HepG2 (cell line): ENCODE measurements around the gene L3MBTL1. TPM values are rescaled to one million over a fixed set of nuclear protein-coding genes. Genes with fewer than 3 reads are reported as not detected.

Experiments
- GATAD2A ChIP-seq: IDR thresholded peaks from 2 replicates; pipeline ENCODE4 v1.6.1; 2016
- KDM5A ChIP-seq: fragments of 200-600 bp; sonication (generic); IDR thresholded peaks from 2 replicates; pipeline ENCODE4 v1.7.0; 2018; ENCODE audit warnings: antibody characterized with exemption, mild to moderate bottlenecking, low read length, borderline replicate concordance
- MED1 ChIP-seq: sonication (generic); formaldehyde crosslinking; IDR thresholded peaks from 2 replicates; pipeline ENCODE4 v1.4.0; 2020; ENCODE audit warnings: missing genetic modification reagents
- NR1H2 ChIP-seq: sonication (generic); formaldehyde crosslinking; IDR thresholded peaks from 2 replicates; pipeline ENCODE4 v1.8.1; 2022; ENCODE audit warnings: low read depth, missing genetic modification reagents, borderline replicate concordance
- PCBP2 ChIP-seq: fragments of 200-400 bp; formaldehyde crosslinking; optimal IDR thresholded peaks from 2 replicates; pipeline ENCODE3; 2018; ENCODE audit warnings: low read length, low read depth; ENCODE audit not compliant: poor library complexity, severe bottlenecking
- SCMH1 ChIP-seq: sonication (generic); formaldehyde crosslinking; IDR thresholded peaks from 2 replicates; pipeline ENCODE4 v1.9.0; 2021; ENCODE audit warnings: missing genetic modification reagents, mild to moderate bottlenecking, borderline replicate concordance
- WIZ ChIP-seq: sonication (generic); formaldehyde crosslinking; IDR thresholded peaks from 2 replicates; pipeline ENCODE4 v1.5.1; 2020; ENCODE audit warnings: mild to moderate bottlenecking, missing genetic modification reagents
- ZMYM2 ChIP-seq: sonication (generic); formaldehyde crosslinking; IDR thresholded peaks from 2 replicates; pipeline ENCODE4 v1.8.0; 2022; ENCODE audit warnings: mild to moderate bottlenecking, missing genetic modification reagents
- ZMYM3 ChIP-seq: sonication (generic); formaldehyde crosslinking; IDR thresholded peaks from 2 replicates; pipeline ENCODE4 v1.5.1; 2020; ENCODE audit warnings: mild to moderate bottlenecking, missing genetic modification reagents
- ZNF282 ChIP-seq: fragments of 450-650 bp; IDR thresholded peaks from 2 replicates; pipeline ENCODE4 v1.6.1; 2018; ENCODE audit not compliant: partially characterized antibody
- ZNF343 ChIP-seq: sonication (generic); formaldehyde crosslinking; IDR thresholded peaks from 2 replicates; pipeline ENCODE4 v1.4.0; 2020; ENCODE audit warnings: mild to moderate bottlenecking, missing genetic modification reagents
- ZUFSP ChIP-seq: sonication (generic); formaldehyde crosslinking; IDR thresholded peaks from 2 replicates; pipeline ENCODE4 v1.9.0; 2021; ENCODE audit warnings: missing genetic modification reagents, mild to moderate bottlenecking, borderline replicate concordance
- polyA plus RNA-seq, 8 experiments: library from polyadenylated mRNA; depleted of rRNA in 3 of 8; stranded (reverse) in 7 of 8; unstranded in 1 of 8; fragments of >200 nt; fragmentation: Illumina TruSeq in 4 of 8; extraction: Trizol in 4 of 8; gene quantifications; 2 replicates each; pipeline versions ENCODE4 v1.2.1 to v1.2.3, GENCODE V29; 2011 to 2016; ENCODE audit warnings: low read depth in 4 of 8, missing spikeins in 1 of 8, mixed read lengths in 1 of 8; ENCODE audit not compliant: insufficient read depth in 1 of 8
- total RNA-seq, 5 experiments: library from RNA; depleted of rRNA; stranded (reverse); fragments of >200 nt; fragmentation: Illumina TruSeq; extraction: Trizol; gene quantifications; 2 replicates each; pipeline ENCODE4 v1.2.3, GENCODE V29; 2016; ENCODE audit warnings: low read depth in 1 of 5
- TF ChIP-seq, protein P1 (sequence below): sonication (generic); formaldehyde crosslinking; IDR thresholded peaks from 2 replicates; pipeline ENCODE4 v1.9.0; 2021; ENCODE audit warnings: mild to moderate bottlenecking, missing genetic modification reagents
- TF ChIP-seq, protein P2 (sequence below): sonication (generic); formaldehyde crosslinking; IDR thresholded peaks from 2 replicates; pipeline ENCODE4 v1.5.0; 2020; ENCODE audit warnings: mild to moderate bottlenecking, missing genetic modification reagents
- TF ChIP-seq, protein P3 (sequence below): sonication (generic); formaldehyde crosslinking; IDR thresholded peaks from 2 replicates; pipeline ENCODE4 v1.4.0; 2020; ENCODE audit warnings: missing genetic modification reagents

Gene L3MBTL1
- total and polyA plus RNA-seq, 2 of the 13 experiments (the other 11 are each of a cell fraction or from before 2014, with no cell fraction given), result 9.0 to 17.8 TPM

DNA sequence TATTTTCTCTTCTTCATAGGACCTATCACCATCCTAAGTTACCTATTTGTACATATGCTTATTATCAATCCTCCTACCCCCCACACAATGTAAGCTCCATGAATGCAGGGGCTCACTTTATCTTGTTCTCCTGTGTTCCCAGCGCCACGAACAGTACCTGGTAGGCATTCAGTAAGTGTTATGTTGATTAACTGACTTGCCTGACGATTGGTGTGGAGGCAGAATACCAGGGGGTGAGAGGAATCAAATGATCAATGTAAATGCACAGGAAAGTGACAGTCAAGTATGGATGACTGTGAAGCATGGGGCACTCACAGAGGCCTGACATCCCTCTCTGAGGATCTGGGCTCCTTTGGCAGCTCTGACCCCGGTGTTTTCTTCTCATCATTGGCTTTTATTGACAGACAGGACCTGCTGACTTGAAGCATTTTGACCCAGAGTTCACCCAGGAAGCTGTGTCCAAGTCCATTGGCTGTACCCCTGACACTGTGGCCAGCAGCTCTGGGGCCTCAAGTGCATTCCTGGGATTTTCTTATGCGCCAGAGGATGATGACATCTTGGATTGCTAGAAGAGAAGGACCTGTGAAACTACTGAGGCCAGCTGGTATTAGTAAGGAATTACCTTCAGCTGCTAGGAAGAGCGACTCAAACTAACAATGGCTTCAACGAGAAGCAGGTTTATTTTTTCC lies 77.1 kb downstream of the L3MBTL1 start (continued):
- TF ChIP-seq ZNF282, result no peak
- no peak for TF ChIP-seq ZMYM3 (CRISPR knock-in tag)
- TF ChIP-seq GATAD2A, result peak; percentile 36; the same call in 1 of the 2 replicates
- TF ChIP-seq MED1 (CRISPR knock-in tag), result no peak; the same call in 1 of the 2 replicates
- no peak for TF ChIP-seq ZUFSP
- TF ChIP-seq, protein P1, sequence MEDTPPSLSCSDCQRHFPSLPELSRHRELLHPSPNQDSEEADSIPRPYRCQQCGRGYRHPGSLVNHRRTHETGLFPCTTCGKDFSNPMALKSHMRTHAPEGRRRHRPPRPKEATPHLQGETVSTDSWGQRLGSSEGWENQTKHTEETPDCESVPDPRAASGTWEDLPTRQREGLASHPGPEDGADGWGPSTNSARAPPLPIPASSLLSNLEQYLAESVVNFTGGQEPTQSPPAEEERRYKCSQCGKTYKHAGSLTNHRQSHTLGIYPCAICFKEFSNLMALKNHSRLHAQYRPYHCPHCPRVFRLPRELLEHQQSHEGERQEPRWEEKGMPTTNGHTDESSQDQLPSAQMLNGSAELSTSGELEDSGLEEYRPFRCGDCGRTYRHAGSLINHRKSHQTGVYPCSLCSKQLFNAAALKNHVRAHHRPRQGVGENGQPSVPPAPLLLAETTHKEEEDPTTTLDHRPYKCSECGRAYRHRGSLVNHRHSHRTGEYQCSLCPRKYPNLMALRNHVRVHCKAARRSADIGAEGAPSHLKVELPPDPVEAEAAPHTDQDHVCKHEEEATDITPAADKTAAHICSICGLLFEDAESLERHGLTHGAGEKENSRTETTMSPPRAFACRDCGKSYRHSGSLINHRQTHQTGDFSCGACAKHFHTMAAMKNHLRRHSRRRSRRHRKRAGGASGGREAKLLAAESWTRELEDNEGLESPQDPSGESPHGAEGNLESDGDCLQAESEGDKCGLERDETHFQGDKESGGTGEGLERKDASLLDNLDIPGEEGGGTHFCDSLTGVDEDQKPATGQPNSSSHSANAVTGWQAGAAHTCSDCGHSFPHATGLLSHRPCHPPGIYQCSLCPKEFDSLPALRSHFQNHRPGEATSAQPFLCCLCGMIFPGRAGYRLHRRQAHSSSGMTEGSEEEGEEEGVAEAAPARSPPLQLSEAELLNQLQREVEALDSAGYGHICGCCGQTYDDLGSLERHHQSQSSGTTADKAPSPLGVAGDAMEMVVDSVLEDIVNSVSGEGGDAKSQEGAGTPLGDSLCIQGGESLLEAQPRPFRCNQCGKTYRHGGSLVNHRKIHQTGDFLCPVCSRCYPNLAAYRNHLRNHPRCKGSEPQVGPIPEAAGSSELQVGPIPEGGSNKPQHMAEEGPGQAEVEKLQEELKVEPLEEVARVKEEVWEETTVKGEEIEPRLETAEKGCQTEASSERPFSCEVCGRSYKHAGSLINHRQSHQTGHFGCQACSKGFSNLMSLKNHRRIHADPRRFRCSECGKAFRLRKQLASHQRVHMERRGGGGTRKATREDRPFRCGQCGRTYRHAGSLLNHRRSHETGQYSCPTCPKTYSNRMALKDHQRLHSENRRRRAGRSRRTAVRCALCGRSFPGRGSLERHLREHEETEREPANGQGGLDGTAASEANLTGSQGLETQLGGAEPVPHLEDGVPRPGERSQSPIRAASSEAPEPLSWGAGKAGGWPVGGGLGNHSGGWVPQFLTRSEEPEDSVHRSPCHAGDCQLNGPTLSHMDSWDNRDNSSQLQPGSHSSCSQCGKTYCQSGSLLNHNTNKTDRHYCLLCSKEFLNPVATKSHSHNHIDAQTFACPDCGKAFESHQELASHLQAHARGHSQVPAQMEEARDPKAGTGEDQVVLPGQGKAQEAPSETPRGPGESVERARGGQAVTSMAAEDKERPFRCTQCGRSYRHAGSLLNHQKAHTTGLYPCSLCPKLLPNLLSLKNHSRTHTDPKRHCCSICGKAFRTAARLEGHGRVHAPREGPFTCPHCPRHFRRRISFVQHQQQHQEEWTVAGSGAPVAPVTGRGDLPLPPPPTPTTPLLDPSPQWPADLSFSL (CRISPR knock-in tag), result no peak
- TF ChIP-seq ZMYM2 (CRISPR knock-in tag), result 0 out of 2 replicates have a peak, but pooled peaks have one; percentile 34
- TF ChIP-seq PCBP2, result no peak
- no peak for TF ChIP-seq WIZ (CRISPR knock-in tag)
- no peak for TF ChIP-seq SCMH1 (CRISPR knock-in tag)
- no peak for TF ChIP-seq ZNF343 (CRISPR knock-in tag)
- no peak for TF ChIP-seq NR1H2 (CRISPR knock-in tag)
- TF ChIP-seq, protein P2, sequence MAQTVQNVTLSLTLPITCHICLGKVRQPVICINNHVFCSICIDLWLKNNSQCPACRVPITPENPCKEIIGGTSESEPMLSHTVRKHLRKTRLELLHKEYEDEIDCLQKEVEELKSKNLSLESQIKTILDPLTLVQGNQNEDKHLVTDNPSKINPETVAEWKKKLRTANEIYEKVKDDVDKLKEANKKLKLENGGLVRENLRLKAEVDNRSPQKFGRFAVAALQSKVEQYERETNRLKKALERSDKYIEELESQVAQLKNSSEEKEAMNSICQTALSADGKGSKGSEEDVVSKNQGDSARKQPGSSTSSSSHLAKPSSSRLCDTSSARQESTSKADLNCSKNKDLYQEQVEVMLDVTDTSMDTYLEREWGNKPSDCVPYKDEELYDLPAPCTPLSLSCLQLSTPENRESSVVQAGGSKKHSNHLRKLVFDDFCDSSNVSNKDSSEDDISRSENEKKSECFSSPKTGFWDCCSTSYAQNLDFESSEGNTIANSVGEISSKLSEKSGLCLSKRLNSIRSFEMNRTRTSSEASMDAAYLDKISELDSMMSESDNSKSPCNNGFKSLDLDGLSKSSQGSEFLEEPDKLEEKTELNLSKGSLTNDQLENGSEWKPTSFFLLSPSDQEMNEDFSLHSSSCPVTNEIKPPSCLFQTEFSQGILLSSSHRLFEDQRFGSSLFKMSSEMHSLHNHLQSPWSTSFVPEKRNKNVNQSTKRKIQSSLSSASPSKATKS (CRISPR knock-in tag), result no peak
- no peak for TF ChIP-seq KDM5A
- TF ChIP-seq, protein P3, sequence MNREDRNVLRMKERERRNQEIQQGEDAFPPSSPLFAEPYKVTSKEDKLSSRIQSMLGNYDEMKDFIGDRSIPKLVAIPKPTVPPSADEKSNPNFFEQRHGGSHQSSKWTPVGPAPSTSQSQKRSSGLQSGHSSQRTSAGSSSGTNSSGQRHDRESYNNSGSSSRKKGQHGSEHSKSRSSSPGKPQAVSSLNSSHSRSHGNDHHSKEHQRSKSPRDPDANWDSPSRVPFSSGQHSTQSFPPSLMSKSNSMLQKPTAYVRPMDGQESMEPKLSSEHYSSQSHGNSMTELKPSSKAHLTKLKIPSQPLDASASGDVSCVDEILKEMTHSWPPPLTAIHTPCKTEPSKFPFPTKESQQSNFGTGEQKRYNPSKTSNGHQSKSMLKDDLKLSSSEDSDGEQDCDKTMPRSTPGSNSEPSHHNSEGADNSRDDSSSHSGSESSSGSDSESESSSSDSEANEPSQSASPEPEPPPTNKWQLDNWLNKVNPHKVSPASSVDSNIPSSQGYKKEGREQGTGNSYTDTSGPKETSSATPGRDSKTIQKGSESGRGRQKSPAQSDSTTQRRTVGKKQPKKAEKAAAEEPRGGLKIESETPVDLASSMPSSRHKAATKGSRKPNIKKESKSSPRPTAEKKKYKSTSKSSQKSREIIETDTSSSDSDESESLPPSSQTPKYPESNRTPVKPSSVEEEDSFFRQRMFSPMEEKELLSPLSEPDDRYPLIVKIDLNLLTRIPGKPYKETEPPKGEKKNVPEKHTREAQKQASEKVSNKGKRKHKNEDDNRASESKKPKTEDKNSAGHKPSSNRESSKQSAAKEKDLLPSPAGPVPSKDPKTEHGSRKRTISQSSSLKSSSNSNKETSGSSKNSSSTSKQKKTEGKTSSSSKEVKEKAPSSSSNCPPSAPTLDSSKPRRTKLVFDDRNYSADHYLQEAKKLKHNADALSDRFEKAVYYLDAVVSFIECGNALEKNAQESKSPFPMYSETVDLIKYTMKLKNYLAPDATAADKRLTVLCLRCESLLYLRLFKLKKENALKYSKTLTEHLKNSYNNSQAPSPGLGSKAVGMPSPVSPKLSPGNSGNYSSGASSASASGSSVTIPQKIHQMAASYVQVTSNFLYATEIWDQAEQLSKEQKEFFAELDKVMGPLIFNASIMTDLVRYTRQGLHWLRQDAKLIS (CRISPR knock-in tag), result no peak
